CD14-positive monocyte (primary cell): ENCODE measurements around the gene ZNF280D. TPM values are rescaled to one million over a fixed set of nuclear protein-coding genes. Genes with fewer than 3 reads are reported as not detected.

ENCODE experiments used
- DNase-seq, 3 donors: peaks; one replicate each; pipeline ENCODE4 v3.0.0-alpha.2; 2011 to 2022
- H2AFZ ChIP-seq: 2 replicates; pipeline ENCODE4 v1.6.0; 2012; ENCODE audit warnings: mild to moderate bottlenecking, low read depth, low read length, inconsistent platforms; ENCODE audit not compliant: insufficient read depth, poor library complexity, severe bottlenecking
- H3K27ac ChIP-seq, 2 donors: 1 replicate in 1 of 2; 2 replicates in 1 of 2; pipeline ENCODE4 v1.5.1; 2012 to 2013; ENCODE audit warnings: low read length in 2 of 2, control low read depth in 1 of 2, inconsistent platforms in 1 of 2, low read depth in 1 of 2, mild to moderate bottlenecking in 1 of 2
- H3K27me3 ChIP-seq, 2 donors: one replicate each; pipeline versions ENCODE4 v1.6.0 to v1.6.1; 2011 to 2013; ENCODE audit warnings: low read length in 2 of 2; ENCODE audit not compliant: control insufficient read depth in 2 of 2, insufficient read depth in 2 of 2
- H3K36me3 ChIP-seq, 2 donors: replicated peaks in 1 of 2; 1 replicate in 1 of 2; 2 replicates in 1 of 2; pipeline versions ENCODE4 v1.5.1 to v1.6.1; 2012 to 2013; ENCODE audit warnings: low read length in 2 of 2, control low read depth in 1 of 2, inconsistent platforms in 1 of 2, mild to moderate bottlenecking in 1 of 2; ENCODE audit not compliant: insufficient read depth in 2 of 2, control insufficient read depth in 1 of 2
- H3K4me1 ChIP-seq, 2 donors: 1 replicate in 1 of 2; 2 replicates in 1 of 2; pipeline versions ENCODE4 v1.5.1 to v1.6.1; 2012 to 2013; ENCODE audit warnings: low read length in 2 of 2, control low read depth in 1 of 2, inconsistent platforms in 1 of 2, mild to moderate bottlenecking in 1 of 2, moderate library complexity in 1 of 2; ENCODE audit not compliant: insufficient read depth in 2 of 2, control insufficient read depth in 1 of 2
- H3K4me2 ChIP-seq: replicated peaks from 2 replicates; pipeline ENCODE3; 2012; ENCODE audit warnings: low read length, moderate library complexity, mild to moderate bottlenecking; ENCODE audit not compliant: poor library complexity, severe bottlenecking; ENCODE audit errors: extremely low read depth
- H3K4me3 ChIP-seq, 3 experiments: fragments of 200-600 bp in 1 of 3; sonication (generic) in 1 of 3; replicated peaks in 1 of 3; 1 replicate in 2 of 3; 2 replicates in 1 of 3; pipeline ENCODE4 v1.5.1; 2011 to 2013; ENCODE audit warnings: low read length in 3 of 3, mild to moderate bottlenecking in 3 of 3, control low read depth in 2 of 3, low read depth in 2 of 3, inconsistent platforms in 1 of 3, moderate library complexity in 1 of 3
- H3K79me2 ChIP-seq: 2 replicates; pipeline ENCODE4 v1.6.0; 2012; ENCODE audit warnings: mild to moderate bottlenecking, control low read depth, inconsistent platforms, low read length, moderate library complexity; ENCODE audit not compliant: insufficient read depth
- H3K9ac ChIP-seq: 2 replicates; pipeline ENCODE4 v1.6.0; 2017; ENCODE audit warnings: low read length, mild to moderate bottlenecking; ENCODE audit not compliant: insufficient read depth, poor library complexity, severe bottlenecking
- H3K9me3 ChIP-seq, 2 donors: replicated peaks in 1 of 2; 1 replicate in 1 of 2; 2 replicates in 1 of 2; pipeline versions ENCODE4 v1.5.1 to v1.6.1; 2012 to 2013; ENCODE audit warnings: low read length in 2 of 2, control low read depth in 1 of 2; ENCODE audit not compliant: control insufficient read depth in 1 of 2, insufficient read depth in 1 of 2
- H4K20me1 ChIP-seq: 2 replicates; pipeline ENCODE4 v1.6.0; 2012; ENCODE audit warnings: mild to moderate bottlenecking, low read length, control low read depth, moderate library complexity; ENCODE audit not compliant: insufficient read depth
- H3K27ac Mint-ChIP-seq, 7 donors: one replicate each; pipeline ENCODE4 v1.8.0; 2020; ENCODE audit warnings: mild to moderate bottlenecking in 7 of 7, mixed read lengths in 7 of 7, moderate library complexity in 6 of 7, inconsistent platforms in 2 of 7
- H3K27me3 Mint-ChIP-seq, 3 donors: one replicate each; pipeline ENCODE4 v1.8.0; 2021 to 2022; ENCODE audit warnings: low read depth in 3 of 3, mild to moderate bottlenecking in 3 of 3, mixed read lengths in 3 of 3, moderate library complexity in 3 of 3, inconsistent platforms in 1 of 3
- H3K36me3 Mint-ChIP-seq, 2 donors: one replicate each; pipeline ENCODE4 v1.8.0; 2020; ENCODE audit warnings: mixed read lengths in 2 of 2, inconsistent platforms in 1 of 2, mild to moderate bottlenecking in 1 of 2
- H3K4me1 Mint-ChIP-seq: one replicate; pipeline ENCODE4 v1.8.0; 2020; ENCODE audit warnings: mild to moderate bottlenecking, mixed read lengths
- H3K4me3 Mint-ChIP-seq, 2 donors: one replicate each; pipeline ENCODE4 v1.8.0; 2020; ENCODE audit warnings: mild to moderate bottlenecking in 2 of 2, mixed read lengths in 2 of 2, moderate library complexity in 1 of 2
- H3K9me3 Mint-ChIP-seq, 7 donors: one replicate each; pipeline ENCODE4 v1.8.0; 2020 to 2022; ENCODE audit warnings: mixed read lengths in 7 of 7, mild to moderate bottlenecking in 6 of 7, moderate library complexity in 6 of 7, inconsistent platforms in 2 of 7
- WGBS: methylation state at CpG from one replicate; pipeline ENCODE4 v1.1.5; 2013; ENCODE audit warnings: missing lambda C conversion rate; ENCODE audit not compliant: insufficient coverage; 5-methylcytosine and 5-hydroxymethylcytosine counted together
- intact Hi-C, 2 donors: fragments of 100-400 bp; cut with micrococcal nuclease; formaldehyde crosslinking; loops; one replicate each; pipeline versions ENCODE4 v1.15.0 to v1.15.1; 2023
- polyA plus RNA-seq, 3 donors: library from polyadenylated mRNA; depleted of rRNA in 1 of 3; unstranded in 2 of 3; stranded (reverse) in 1 of 3; fragments of 300-500 nt in 2 of 3; fragments of >200 nt in 1 of 3; fragmentation: Illumina TruSeq in 2 of 3; gene quantifications; 1 replicate in 2 of 3; 2 replicates in 1 of 3; pipeline ENCODE4 v1.2.3, GENCODE V29; 2012 to 2021
- TF ChIP-seq, protein P1 (sequence below): fragments of 200-600 bp; IDR thresholded peaks from one replicate; pipeline ENCODE4 v1.8.0; 2022; ENCODE audit warnings: antibody characterized with exemption, mild to moderate bottlenecking

ZNF280D gene
- polyA plus RNA-seq, 3 donors, result 5.1 to 14.2 (median 8.0) TPM

DNA sequence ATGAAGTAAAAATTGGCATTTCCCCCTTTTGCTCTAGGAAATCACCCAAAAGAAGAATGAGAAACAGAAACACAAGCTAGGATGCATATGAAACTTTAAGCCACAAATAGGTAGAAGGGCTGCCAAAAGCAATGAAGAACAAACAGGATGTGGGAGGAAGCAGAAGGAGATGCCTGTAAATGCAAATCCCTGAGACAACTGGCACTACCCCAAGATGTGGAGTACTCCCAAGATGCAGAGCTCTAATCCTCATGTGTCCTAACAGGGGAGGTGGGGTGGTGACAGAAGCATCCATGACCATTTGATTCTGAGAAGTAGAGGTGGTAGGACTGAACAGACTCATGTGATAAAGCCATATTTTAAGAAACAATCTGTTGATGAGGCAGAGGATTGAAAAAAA is 31.9 kb upstream of the ZNF280D start:
- no peaks in the 10 kb centered on the region for H3K9me3 ChIP-seq
- no peaks in the 10 kb centered on the region for H3K36me3 Mint-ChIP-seq
- TF ChIP-seq, protein P1, sequence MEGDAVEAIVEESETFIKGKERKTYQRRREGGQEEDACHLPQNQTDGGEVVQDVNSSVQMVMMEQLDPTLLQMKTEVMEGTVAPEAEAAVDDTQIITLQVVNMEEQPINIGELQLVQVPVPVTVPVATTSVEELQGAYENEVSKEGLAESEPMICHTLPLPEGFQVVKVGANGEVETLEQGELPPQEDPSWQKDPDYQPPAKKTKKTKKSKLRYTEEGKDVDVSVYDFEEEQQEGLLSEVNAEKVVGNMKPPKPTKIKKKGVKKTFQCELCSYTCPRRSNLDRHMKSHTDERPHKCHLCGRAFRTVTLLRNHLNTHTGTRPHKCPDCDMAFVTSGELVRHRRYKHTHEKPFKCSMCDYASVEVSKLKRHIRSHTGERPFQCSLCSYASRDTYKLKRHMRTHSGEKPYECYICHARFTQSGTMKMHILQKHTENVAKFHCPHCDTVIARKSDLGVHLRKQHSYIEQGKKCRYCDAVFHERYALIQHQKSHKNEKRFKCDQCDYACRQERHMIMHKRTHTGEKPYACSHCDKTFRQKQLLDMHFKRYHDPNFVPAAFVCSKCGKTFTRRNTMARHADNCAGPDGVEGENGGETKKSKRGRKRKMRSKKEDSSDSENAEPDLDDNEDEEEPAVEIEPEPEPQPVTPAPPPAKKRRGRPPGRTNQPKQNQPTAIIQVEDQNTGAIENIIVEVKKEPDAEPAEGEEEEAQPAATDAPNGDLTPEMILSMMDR, result no peak
- no peak overlapping the region for H3K4me3 Mint-ChIP-seq
- H3K27me3 Mint-ChIP-seq, result no peaks in the 10 kb centered on the region
- peaks cover 5 to 20% of the 10 kb centered on the region in 2 donors for H3K4me1 ChIP-seq
- no peak overlapping the region for H2AFZ ChIP-seq
- H3K27ac ChIP-seq, result no peak overlapping the region
- H4K20me1 ChIP-seq, result no peaks in the 10 kb centered on the region
- DNase-seq, result no peak
- H3K36me3 ChIP-seq, result no peaks in the 10 kb centered on the region
- intact Hi-C loops, result no loop called here
- H3K9me3 Mint-ChIP-seq, result peaks cover 0 to 2% (median 0%) of the 10 kb centered on the region in 7 donors
- H3K4me3 ChIP-seq, result no peak overlapping the region
- peak overlapping the region in 1 of 7 donors; percentile 1 for H3K27ac Mint-ChIP-seq
- H3K79me2 ChIP-seq, result no peaks in the 10 kb centered on the region
- no peak overlapping the region for H3K4me2 ChIP-seq
- no peaks in the 10 kb centered on the region for H3K27me3 ChIP-seq
- H3K9ac ChIP-seq, result no peak overlapping the region
- H3K4me1 Mint-ChIP-seq, result peaks cover 24% of the 10 kb centered on the region

DNA sequence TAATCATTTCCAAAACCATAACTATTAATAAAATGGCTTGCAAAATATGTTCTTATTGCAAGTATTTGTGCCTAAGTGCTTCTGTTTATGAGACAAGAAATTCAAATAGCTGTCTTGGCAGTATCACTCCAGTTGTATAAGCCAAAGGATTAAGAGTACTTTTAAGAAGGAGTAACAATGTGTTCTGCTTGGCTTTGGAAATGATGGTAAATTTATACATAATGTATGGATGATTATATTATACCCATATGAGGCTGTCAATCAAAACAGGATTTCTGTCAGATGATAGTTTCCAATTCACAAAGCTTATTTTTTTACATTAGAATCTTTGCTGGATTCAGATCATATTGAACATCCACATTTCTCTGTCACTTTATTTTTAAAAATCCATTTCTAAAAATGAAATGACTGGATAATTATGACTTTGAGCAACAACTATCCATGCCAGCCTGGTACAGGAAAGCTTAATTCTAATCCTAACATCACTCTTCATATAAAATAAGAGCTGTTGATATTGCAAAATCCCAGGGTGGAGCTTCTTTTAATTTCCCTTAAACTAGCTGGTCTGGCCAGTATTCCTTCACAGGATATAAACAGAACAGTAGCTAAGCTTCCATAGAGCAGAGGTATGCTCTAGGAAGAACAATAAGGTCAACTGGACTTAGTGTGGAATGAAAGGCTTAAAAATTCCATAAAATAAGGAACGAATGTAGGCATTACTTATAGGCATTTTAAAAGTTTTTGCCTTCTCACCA is 30.0 kb upstream of the ZNF280D start:
- H3K36me3 ChIP-seq, result no peaks in the 10 kb centered on the region
- Mint-ChIP-seq H3K27ac (no peak overlapping the region), H3K27me3 (peaks cover 0 to 1% (median 0%) of the 10 kb centered on the region in 3 donors), H3K36me3 (no peaks in the 10 kb centered on the region), H3K4me3 (no peak overlapping the region), H3K4me1 (peaks cover 43% of the 10 kb centered on the region), H3K9me3 (peaks cover 0 to 2% (median 0%) of the 10 kb centered on the region in 7 donors)
- H3K9ac ChIP-seq, result no peak overlapping the region
- H3K27ac ChIP-seq, result no peak overlapping the region
- no peak overlapping the region for H3K4me3 ChIP-seq
- no peaks in the 10 kb centered on the region for H3K9me3 ChIP-seq
- DNase-seq, result no peak
- intact Hi-C loops, result no loop called here
- peaks cover 25 to 39% of the 10 kb centered on the region in 2 donors for H3K4me1 ChIP-seq
- H3K79me2 ChIP-seq, result no peaks in the 10 kb centered on the region
- no CpG with 5 or more reads among the region's 1 CpG for WGBS
- no peak overlapping the region for H3K4me2 ChIP-seq
- no peaks in the 10 kb centered on the region for H4K20me1 ChIP-seq
- H3K27me3 ChIP-seq, result no peaks in the 10 kb centered on the region
- H2AFZ ChIP-seq, result peak overlapping the region; percentile 17
- TF ChIP-seq, protein P1, result no peak
